Activated CD4-positive, alpha-beta T cell treated with anti-CD3 and anti-CD28 coated beads, Interleukin-2, amount 50 U/mL, for 16 hours (primary cell): Measurements from ENCODE around the gene RIPOR3.
A peak's percentile ranks its signal among the peaks of the same experiment; 100 is the strongest.
"Not testable (repeated sequence)": the region's sequence is repeated elsewhere in the genome, so short reads cannot be mapped to it uniquely, and the experiment has no call there.

ENCODE experiments used
- DNase-seq: peaks from one replicate; pipeline ENCODE4 v3.0.0-alpha.2; 2020

Gene RIPOR3

GRCh38 chr20:50601511-50602431 lies 89.6 kb downstream of the RIPOR3 start:
- DNase-seq: no peak

- no peak for DNase-seq
Measured at GRCh38 chr20:50600281-50600895, 91.0 kb downstream of the RIPOR3 start.

- not testable (repeated sequence) for DNase-seq
Measured at GRCh38 chr20:50598768-50599167, 92.6 kb downstream of the RIPOR3 start.

- no peak for DNase-seq
Measured at GRCh38 chr20:50598074-50598473, 93.3 kb downstream of the RIPOR3 start.

GRCh38 chr20:50597406-50597969 lies 93.9 kb downstream of the RIPOR3 start:
- DNase-seq: no peak

- no peak for DNase-seq
Measured at GRCh38 chr20:50596694-50597021, 94.7 kb downstream of the RIPOR3 start.

DNA sequence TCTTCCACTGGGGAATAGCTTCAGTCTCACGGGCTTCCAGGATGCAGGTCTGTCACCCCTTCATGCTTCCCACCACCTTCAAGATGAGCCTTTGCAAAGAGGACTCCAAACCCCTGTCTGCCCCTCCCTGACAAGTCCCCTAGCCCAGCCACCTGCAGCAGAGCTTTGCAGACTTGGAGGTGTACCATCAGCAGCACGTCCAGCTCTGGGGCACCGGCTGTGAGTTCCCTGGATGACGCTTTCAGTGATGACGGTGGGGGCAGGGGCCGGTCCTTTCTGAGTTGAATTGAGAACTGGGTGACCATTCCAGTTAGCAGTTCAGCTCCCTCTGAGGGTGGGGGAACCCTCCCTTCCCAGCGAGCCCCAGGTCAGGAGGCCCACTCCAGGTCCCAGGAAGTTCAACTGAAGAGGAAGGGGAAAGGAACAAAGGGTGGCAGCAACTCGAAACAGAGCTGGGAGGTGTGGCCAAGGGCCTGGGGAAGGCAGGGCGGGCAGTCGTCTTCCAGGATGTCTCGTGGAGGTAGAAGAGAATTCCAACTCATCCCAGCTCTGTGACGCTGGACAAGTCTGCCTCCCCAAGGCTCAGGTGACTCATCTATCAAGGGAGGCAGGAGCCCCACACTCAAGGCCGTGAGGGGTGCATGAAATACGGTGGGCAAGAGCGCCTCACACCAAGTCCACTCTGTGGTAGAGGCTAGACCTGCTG lies 95.2 kb downstream of the RIPOR3 start:
- DNase-seq: no peak

- DNase-seq: no peak
Measured at GRCh38 chr20:50595433-50595895, 95.9 kb downstream of the RIPOR3 start.

- DNase-seq: no peak
Measured at GRCh38 chr20:50594591-50595432, 96.5 kb downstream of the RIPOR3 start.

GRCh38 chr20:50594231-50594590 lies 97.1 kb downstream of the RIPOR3 start:
- DNase-seq: no peak

- no peak for DNase-seq
Measured at GRCh38 chr20:50593005-50593335, 98.4 kb downstream of the RIPOR3 start.

DNA sequence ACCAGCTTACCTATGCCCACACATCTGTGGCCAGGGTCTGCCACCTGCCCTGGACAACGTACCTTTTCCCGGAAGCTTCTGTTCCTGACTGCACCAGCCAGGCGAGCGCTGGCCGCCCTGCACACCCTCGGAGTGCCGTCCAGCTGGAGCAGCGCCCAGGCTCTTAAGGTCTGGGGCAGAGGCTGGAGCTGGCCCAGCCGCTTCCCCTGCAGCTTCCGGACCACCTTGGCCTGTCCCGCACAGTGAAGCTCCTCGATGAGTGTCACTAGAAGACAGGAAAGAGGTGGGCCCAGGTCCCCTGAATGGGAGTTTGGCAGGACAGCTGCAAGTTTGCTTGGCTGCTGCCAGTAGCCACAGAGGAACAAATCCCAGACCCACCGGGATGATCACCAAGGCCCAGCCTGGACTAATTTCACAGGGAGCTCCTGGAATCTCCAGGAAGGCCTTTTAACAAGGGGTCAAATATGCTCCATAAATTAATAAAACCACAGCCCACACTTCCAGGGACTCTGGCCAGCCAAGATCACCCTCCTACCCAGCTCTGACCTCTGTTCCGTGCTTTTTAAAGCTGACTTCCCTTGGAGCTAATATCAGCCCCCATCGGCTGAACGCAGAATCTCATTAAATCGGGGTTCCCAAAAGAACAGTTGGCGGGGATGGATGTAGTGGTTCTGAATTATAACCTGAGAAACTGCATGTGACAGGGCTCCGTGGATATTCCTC lies 98.9 kb downstream of the RIPOR3 start:
- DNase-seq: no peak

GRCh38 chr20:50591233-50591852 lies 100.0 kb downstream of the RIPOR3 start:
- DNase-seq: no peak

- no peak for DNase-seq
Measured at GRCh38 chr20:50590348-50590664, 101.0 kb downstream of the RIPOR3 start.

DNA sequence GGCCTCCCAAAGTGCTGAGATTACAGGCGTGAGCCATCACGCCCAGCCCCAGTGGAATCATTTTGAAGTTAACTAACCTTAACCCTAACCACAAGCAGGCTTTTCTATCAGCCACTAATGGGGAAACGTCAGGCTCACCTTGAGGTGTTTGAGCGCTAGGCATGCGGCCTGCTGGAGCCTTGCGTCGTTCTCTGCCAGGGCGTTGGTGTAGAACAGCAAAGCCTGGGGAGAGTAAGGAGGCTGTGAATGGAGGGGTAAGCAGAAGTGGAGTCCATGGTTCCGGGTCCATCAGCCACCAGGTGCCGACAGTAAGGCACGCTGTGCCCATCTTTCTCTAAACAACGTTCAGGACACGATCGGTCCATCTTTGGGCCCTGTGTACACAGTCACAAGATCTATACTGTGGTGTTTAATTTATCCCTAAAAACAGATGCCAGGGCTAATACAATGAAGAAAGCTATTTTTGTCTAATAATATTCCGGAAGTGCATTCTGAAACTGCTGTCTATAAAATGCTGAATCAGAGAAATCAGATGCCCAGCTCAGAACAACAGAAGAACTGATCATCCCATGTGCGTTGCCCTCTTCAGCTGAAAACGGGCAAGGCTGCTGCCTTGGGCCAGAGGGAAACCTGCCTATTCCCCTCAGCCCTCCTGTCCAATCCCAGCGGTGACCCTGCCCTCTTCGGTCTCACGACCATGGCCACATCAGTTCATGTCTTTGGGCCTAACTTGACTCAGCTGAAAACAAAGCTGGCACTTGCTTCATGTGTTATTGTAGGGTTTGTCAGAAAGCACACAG lies 101.6 kb downstream of the RIPOR3 start:
- no peak for DNase-seq

DNA sequence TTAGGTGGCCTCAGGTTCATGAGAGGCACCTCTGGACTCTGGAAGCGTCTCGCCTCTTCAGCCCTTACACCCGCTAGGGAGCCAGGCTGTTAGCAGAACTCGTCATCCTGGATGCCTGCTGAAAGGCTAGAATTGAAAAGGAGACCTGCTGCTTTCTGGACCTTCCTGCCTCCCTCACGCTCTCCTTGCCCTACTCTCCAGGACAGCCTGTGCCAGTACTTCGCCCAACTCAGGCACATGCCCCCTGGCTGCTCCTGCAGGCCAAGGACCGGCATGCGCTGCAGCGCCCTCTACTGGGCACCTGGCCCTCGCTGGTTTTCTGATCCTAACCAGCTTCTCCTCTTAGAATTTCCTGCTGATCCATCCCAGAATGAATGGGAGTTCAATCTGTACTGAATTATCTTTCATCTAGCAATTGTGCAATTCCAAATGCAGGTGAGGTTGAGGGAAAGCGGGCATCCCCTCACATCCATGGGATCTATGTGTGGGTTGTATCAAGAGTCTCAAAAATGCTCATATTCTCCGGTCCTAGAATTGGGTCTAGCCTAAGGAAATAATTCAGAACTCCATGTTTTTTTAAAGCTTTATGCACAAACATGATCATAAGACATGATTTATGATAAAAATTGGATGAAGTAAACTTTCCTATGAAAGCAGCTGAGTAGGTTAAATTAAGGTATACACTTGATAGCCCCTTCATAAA lies 103.2 kb downstream of the RIPOR3 start:
- peak; percentile 68 for DNase-seq

DNA sequence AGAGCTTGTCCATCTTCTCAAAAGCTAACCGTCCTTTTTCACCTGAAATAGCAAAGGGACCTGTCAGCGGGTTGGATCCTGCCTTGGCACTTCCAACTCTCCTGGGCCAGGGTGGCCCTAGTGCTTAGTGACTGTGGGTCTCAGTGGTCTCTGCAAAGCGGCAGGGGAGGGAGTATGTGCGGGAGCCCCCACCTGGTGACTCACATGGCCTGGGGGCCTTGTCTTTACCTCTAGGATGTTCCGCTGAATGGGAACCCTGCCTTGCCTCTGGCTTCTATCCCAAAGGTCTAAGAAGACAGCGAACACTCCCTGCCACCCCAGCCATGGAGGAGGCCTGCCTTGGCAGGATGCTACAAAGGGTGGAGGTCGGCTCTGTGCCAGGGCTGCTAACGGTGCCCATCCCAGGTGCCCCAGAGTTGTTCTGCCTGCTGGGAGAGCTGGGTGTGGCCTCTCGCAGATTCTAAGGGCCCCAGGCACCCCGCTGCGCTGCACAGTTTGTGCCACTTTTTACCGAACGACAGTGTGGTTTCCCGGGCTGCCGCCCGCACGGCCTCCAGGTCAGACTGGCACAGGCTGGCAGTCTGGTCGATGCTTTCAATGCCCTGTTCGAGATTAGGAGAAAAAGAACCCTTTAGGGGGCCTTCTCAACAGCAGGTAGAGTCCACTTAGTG lies 103.9 kb downstream of the RIPOR3 start:
- no peak for DNase-seq

GRCh38 chr20:50586531-50587232 lies 104.7 kb downstream of the RIPOR3 start:
- DNase-seq: no peak

- DNase-seq: no peak
Measured at GRCh38 chr20:50585678-50586077, 105.7 kb downstream of the RIPOR3 start.
